HG02852 (cell line): ENCODE measurements around the gene WLS.

Experiments used
- ATAC-seq: cut with Tn5 transposase; IDR thresholded peaks from one replicate; pipeline ENCODE4 v1.9.1; 2021; ENCODE audit warnings: mild to moderate bottlenecking, moderate library complexity; ENCODE audit not compliant: unreplicated experiment

Gene WLS

DNA sequence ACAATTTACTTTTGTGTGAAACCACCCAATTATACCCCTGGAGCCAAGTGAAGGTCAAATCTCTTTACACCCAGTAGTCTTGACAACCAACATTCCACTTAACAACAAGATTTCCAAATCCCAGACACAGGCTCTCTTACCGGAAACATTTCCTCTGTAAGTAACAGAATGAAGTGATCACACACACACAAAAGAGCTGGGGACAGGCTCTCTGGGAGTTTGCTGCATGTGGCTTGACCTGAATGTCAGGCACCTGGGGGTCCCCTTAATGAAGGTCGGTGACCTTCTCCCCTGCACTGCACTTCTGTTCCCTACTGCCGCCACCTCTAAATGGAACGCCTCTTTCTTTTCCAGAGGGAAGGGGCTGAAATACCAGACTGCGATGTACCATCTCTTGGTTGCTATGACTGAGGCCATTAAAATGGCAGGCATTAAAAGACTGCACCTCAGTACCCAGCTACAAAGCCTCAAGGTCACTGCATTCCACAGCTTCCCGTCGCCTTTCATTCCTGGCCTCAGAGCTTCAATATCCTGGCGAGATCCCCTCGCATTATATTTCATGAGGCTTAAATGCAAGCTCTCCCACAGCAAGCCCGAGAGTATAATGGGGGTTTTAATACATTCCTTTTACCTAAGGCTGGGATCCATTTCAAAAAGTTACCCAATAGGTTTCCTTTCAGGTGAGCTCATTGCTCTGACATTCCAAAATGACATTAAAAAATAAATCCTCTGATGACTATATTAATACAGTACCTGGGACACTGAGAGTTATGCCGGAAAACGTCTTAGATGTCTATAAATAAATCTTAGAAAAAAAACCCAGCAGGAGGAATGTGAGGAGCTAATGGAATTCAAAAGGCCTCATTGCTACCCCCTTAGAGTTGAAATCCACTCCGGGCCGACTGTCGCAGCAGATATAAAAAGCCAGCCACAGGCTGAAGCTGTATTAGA is 91.0 kb downstream of the WLS start:
- no peak for ATAC-seq

- ATAC-seq, result no peak
These were observed 91.8 kb downstream of the WLS start for GRCh38 chr1:68140536-68140935.

DNA sequence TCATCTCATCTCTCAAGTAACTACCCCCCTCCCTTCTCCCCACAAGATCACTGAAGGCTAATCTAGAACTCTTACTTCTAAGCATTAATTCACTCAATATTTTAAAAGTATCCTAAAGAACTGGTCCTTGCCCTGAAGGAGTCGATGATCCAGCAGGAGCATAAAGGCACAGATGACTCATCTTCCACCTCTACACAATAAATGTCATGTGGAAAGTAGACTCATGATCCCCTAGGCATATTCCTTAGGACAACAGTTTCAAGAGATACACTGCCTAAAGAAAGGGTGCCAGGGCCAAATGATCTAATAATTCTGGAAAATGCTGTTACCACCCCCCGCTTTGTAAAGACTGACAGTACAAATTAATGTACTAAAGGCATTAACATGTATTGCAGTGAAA is 96.1 kb downstream of the WLS start:
- ATAC-seq, result no peak

GRCh38 chr1:68132426-68133130 is 99.7 kb downstream of the WLS start:
- no peak for ATAC-seq

- ATAC-seq, result no peak
These were observed 101.1 kb downstream of the WLS start for GRCh38 chr1:68131261-68131660.

DNA sequence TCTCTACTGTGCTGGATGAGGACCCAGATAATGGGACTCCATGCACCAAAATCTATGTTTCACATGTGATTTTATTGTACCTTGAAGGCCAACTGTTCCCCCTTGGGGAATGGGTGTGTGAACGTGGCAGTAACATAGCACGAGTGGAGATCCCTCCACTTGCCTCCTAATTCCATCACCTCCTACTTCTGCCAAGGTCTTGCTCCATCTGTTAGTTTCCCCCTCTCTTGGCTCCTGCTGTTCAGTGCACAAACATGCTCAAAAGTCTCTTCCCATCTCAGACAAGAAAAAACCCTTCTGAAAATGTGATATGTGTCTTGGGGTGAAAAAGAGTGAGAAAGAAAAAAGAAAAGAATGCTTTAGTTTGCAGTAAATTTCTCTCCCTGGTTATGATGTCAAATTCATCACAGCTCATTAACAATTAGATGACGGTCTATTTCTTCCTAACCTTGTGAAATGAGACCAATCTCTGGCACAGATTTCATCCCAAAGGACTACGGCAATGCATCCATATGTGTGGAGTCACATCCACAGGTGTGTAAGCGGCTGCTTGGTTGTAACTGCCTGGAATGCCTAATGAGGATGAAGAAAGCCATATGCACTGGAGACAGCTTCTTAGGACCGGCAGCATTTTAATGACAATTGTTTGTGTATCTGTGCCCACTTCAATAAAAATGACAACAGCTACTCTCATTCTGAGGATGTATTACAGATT is 102.6 kb downstream of the WLS start:
- ATAC-seq, result no peak

DNA sequence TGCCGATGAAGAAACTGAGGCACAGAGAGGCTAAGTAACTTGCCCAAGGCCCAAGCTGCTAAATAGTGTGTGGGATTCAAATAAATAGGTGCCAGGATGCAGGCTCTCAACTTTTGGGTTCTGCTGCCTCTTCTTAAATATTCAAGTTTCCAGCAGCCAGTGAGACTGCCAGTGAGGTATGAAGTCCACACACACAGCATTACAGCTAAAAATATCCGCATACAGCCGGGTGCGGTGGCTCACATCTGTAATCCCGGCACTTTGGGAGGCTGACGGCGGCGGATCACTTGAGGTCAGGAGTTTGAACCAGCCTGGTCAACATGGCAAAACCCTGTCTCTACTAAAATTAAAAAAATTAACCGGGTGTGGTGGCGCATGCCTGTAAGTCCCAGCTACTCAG is 103.5 kb downstream of the WLS start:
- no peak for ATAC-seq

DNA sequence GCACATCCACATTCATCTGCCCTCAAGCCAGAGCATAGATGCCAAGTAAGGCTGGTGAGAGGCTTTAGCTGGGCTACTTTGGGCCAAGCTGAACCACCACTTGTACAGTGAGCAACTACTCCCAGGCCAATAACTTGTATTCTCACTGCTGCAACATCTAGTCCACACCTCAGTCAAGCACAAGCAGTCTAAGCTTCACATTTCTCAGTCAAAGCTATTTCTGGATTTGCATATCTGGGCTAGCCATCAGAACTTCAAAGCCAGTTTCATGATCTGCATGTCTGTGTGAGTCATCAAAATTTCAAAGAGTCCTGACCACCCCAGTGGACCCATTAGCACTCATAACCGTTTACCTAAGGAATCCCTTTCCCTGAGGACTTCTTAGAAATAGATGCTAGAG is 104.2 kb downstream of the WLS start:
- ATAC-seq, result peak; percentile 55

DNA sequence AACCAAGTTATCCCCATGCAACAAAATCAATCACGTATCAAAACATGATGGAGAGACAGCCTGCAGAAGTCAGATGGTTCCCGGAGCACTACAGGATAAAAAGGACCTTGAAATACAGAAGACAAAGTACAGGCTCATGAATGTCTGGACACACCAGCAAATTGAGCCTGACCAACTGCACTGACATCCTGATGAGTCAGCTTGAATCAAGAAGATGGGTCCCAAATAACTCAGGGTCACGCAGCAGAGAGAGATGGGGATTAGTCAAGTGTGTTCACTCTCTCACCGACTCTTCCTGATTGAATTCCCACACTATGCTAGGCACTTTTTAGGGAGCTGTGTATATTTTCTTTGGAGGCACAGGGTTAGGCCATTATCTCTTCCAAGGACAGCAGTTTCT is 110.8 kb downstream of the WLS start:
- ATAC-seq, result no peak

DNA sequence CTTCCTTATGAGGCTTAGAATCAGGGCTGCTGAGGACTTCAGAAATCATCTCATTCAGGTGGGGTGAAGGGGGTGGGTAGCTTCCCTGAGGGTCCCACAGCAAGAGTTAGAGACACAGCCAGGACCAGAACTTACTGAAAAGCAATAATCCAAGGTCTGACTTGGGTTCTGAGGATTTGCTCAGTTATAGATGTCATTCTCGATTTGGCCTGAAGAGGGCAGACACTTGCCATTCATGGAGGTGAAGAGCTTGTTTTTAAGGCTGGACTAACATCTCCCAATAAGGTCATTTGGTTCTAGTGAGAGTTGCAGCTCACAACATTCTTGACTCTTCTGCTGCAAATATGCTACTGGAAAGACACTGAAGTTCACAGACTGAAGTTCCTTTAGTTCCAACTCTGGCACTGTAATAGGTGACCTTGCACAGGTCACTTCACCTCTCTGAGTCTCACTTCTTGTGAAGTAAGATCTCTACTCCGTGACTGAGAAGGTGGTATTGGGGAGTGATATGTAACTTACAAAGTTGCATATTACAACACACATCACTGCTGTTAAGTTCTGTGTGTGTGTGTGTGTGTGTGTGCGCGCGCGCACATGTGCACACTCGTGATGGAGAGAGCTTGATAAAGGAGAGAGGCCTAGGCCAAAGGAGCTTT is 112.1 kb downstream of the WLS start:
- ATAC-seq, result peak; percentile 76

DNA sequence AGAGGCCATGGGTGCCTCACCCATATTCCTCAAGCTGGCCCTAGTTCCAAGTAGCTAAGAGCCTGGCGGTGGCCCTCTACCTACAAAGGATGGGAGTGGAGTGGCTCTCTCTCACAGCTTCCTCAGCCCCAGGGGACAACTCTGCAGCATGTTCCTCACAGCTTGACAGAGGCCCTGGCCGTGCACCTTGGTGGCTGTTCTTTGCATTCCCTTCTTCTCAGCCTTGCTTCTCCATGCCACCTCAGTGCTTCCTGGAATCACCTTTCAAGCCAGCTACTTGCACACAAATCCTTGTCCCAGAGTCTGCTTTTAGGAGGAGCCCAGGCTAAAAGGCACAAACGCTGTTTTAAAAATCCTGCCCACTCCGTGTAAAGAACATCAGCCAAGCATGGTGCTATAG is 112.9 kb downstream of the WLS start:
- no peak for ATAC-seq

DNA sequence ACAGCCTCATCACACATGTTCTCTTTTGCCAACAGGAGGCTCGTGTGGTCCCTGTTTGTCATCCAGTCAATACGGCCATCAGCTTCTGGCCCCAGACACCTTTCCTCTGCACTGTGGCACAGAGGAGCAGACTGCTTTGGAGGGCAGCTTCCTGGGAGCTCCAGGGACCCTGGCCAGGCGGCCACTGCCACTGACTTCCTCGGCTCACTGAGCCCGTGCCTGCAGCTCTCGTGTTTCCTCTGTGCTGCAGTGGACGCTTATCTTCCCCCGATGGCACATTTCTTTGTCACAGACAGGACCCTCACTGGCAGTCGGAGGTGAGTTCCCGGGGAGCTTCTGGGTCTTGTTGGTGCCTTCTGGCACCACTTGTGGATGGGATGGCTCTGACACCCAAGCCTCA is 114.9 kb downstream of the WLS start:
- ATAC-seq, result no peak

DNA sequence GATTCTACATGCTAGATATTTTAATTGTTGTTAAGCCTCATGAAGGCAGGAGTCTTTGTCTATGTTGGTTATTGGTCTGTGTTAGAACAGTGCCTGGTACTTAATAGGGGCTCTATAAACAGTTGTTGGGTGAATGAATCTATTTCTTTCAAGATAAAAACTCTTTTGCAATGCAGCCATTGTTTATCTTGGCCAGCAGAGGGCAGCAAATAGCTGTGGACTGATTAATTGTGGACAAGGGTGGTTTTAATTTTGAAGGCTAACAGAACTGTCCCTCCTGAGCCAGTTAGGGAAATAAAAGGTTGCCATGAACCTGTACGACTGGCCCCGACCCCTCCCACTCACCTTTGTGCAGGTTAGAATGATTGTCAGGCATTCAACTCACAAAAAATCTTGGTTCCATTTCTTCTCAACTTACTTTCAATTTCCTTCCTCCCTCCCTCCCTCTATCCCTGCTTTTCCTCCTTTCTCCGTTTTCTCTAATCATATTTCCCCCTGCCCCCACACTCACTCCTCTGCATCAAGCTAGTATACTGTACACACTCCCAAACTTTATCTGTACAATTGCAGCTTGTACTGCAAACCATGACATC is 115.6 kb downstream of the WLS start:
- no peak for ATAC-seq

DNA sequence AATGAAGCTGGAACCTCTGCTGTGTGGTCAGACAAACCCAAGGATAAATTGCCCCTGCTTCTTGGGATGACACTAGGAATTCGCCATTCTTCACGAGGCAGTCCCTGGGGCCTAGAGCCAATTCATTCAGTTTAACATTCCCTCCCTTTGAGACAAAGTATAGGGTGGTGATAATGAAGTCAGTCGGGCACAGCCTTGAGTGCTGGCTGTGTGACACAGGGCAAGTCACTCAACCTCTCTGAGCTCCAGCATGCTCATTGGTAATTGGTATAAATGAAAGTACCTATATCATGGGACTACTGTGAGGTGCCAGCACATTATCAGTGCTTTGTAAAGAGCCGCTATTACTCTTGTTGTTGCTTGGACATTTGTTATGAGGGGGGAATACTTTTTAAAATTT is 117.0 kb downstream of the WLS start:
- ATAC-seq, result no peak

DNA sequence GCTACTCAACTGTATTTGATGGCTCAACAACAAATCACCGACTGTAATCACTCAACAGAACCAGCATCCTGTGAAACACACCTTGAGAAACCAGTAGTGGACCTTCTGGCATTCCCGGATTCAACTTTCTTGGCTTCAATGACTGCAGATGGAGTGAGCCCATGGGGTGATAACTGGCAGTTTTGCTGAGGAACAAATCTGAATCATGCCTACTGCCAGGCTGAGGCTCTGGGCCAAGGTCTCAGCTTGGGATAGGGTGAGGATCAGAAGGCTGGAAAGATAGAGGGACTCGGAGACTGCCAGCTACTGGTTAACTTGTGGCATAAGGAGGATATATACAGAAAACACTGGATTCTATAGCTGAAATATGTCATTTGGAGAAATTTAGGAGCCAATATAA is 118.4 kb downstream of the WLS start:
- ATAC-seq, result no peak

GRCh38 chr1:68112835-68113243 is 119.5 kb downstream of the WLS start:
- ATAC-seq, result no peak

GRCh38 chr1:68111519-68112436 is 120.5 kb downstream of the WLS start:
- ATAC-seq, result no peak

GRCh38 chr1:68107771-68108170 is 124.6 kb downstream of the WLS start:
- no peak for ATAC-seq

GRCh38 chr1:68103884-68104554 is 128.3 kb downstream of the WLS start:
- ATAC-seq, result no peak
